ENCODE results near the gene KCNE4. TPM values are rescaled to one million over a fixed set of nuclear protein-coding genes. Genes with fewer than 3 reads are reported as not detected.

Gene KCNE4
- total RNA-seq, 4 donors from 2014 or later: 8.2 to 12.2 (median 8.7) TPM

GRCh38 chr2:223095207-223095606 lies 43.2 kb downstream of the KCNE4 start:
- TF ChIP-seq POLR2A (IDR thresholded peaks at IDR 0.05) (no peak), CTCF (IDR thresholded peaks at IDR 0.05) (no peak), EP300 (IDR thresholded peaks at IDR 0.05) (no peak)
- H3K4me3 ChIP-seq: no peak overlapping the region
- no peaks in the 10 kb centered on the region for H3K27me3 ChIP-seq
- H3K36me3 ChIP-seq: no peaks in the 10 kb centered on the region
- H3K4me1 ChIP-seq: peaks cover 0 to 17% (median 0%) of the 10 kb centered on the region in 4 donors
- H3K9me3 ChIP-seq: no peaks in the 10 kb centered on the region
- WGBS, 2 donors: 81 to 86% methylated on average over 1 of the region's 1 CpG
- H3K27ac ChIP-seq: no peak overlapping the region
- DNase-seq (ENCODE audit: low spot score in 2 of 2): no peak

GRCh38 chr2:223096235-223096970 lies 44.4 kb downstream of the KCNE4 start:
- no peak for DNase-seq (ENCODE audit: low spot score in 2 of 2)
- peaks cover 0 to 25% (median 0%) of the 10 kb centered on the region in 4 donors for H3K4me1 ChIP-seq
- TF ChIP-seq CTCF (IDR thresholded peaks at IDR 0.05): no peak
- TF ChIP-seq EP300 (IDR thresholded peaks at IDR 0.05): no peak
- TF ChIP-seq POLR2A (IDR thresholded peaks at IDR 0.05): no peak
- no peaks in the 10 kb centered on the region for H3K9me3 ChIP-seq
- no peaks in the 10 kb centered on the region for H3K27me3 ChIP-seq
- H3K4me3 ChIP-seq: no peak overlapping the region
- no peak overlapping the region for H3K27ac ChIP-seq
- H3K36me3 ChIP-seq: no peaks in the 10 kb centered on the region
- 71 to 86% methylated on average over 5 of the region's 5 CpGs for WGBS, 2 donors

- Histone ChIP-seq H3K4me3 (no peak overlapping the region), H3K27me3 (no peaks in the 10 kb centered on the region), H3K36me3 (no peaks in the 10 kb centered on the region), H3K27ac (no peak overlapping the region), H3K9me3 (no peaks in the 10 kb centered on the region), H3K4me1 (peaks cover 0 to 29% (median 0%) of the 10 kb centered on the region in 4 donors)
- DNase-seq (ENCODE audit: low spot score in 2 of 2): no peak
- WGBS, 2 donors: 64% methylated on average over 6 of the region's 6 CpGs
- TF ChIP-seq CTCF (IDR thresholded peaks at IDR 0.05) (no peak), POLR2A (IDR thresholded peaks at IDR 0.05) (no peak), EP300 (IDR thresholded peaks at IDR 0.05) (no peak)
These were observed 45.9 kb downstream of the KCNE4 start for GRCh38 chr2:223097888-223098383.

GRCh38 chr2:223099561-223099960 lies 47.6 kb downstream of the KCNE4 start:
- no peak for DNase-seq (ENCODE audit: low spot score in 2 of 2)
- TF ChIP-seq CTCF (IDR thresholded peaks at IDR 0.05): no peak
- TF ChIP-seq POLR2A (IDR thresholded peaks at IDR 0.05): no peak
- TF ChIP-seq EP300 (IDR thresholded peaks at IDR 0.05): no peak
- Histone ChIP-seq H3K4me1 (peaks cover 0 to 27% (median 0%) of the 10 kb centered on the region in 4 donors), H3K9me3 (no peaks in the 10 kb centered on the region), H3K4me3 (no peak overlapping the region), H3K36me3 (no peaks in the 10 kb centered on the region), H3K27me3 (no peaks in the 10 kb centered on the region), H3K27ac (peak overlapping the region in 1 of 4 donors; percentile 18)
- WGBS, 2 donors: 91 to 95% methylated on average over 3 of the region's 3 CpGs

- no peaks in the 10 kb centered on the region for H3K9me3 ChIP-seq
- peak in 1 of 2 donors; percentile 38 for DNase-seq (ENCODE audit: low spot score in 2 of 2)
- H3K4me3 ChIP-seq: no peak overlapping the region
- peak overlapping the region in 1 of 4 donors; percentile 18 for H3K27ac ChIP-seq
- H3K4me1 ChIP-seq: peaks cover 0 to 27% (median 0%) of the 10 kb centered on the region in 4 donors
- H3K27me3 ChIP-seq: no peaks in the 10 kb centered on the region
- no peak for TF ChIP-seq POLR2A (IDR thresholded peaks at IDR 0.05)
- TF ChIP-seq EP300 (IDR thresholded peaks at IDR 0.05): peak in 1 of 2 donors; percentile 11
- WGBS, 2 donors: 23 to 31% methylated on average over 3 to 4 of the region's 4 CpGs
- H3K36me3 ChIP-seq: no peaks in the 10 kb centered on the region
These were observed 48.1 kb downstream of the KCNE4 start for GRCh38 chr2:223100061-223100511.
